GM19324 (cell line): ENCODE results near the gene FAM171A1.
"Not testable (repeated sequence)": the region's sequence is repeated elsewhere in the genome, so short reads cannot be mapped to it uniquely, and the experiment has no call there.

ENCODE experiments used
- ATAC-seq: cut with Tn5 transposase; IDR thresholded peaks from one replicate; pipeline ENCODE4 v1.9.1; 2021; ENCODE audit warnings: mild to moderate bottlenecking, moderate library complexity; ENCODE audit not compliant: unreplicated experiment, low FRiP score

Gene FAM171A1

GRCh38 chr10:15295537-15296325 is 75.4 kb downstream of the FAM171A1 start:
- ATAC-seq, result no peak

GRCh38 chr10:15293862-15294842 is 76.9 kb downstream of the FAM171A1 start:
- ATAC-seq, result no peak

- ATAC-seq, result no peak
Measured at GRCh38 chr10:15290671-15291070, 80.4 kb downstream of the FAM171A1 start.

- ATAC-seq, result no peak
Measured at GRCh38 chr10:15290150-15290549, 80.9 kb downstream of the FAM171A1 start.

GRCh38 chr10:15280974-15281373 is 90.1 kb downstream of the FAM171A1 start:
- ATAC-seq, result no peak

- no peak for ATAC-seq
Measured at GRCh38 chr10:15280462-15280861, 90.6 kb downstream of the FAM171A1 start.

GRCh38 chr10:15279236-15279635 is 91.9 kb downstream of the FAM171A1 start:
- ATAC-seq, result no peak

GRCh38 chr10:15278786-15279185 is 92.3 kb downstream of the FAM171A1 start:
- no peak for ATAC-seq

GRCh38 chr10:15276039-15276438 is 95.0 kb downstream of the FAM171A1 start:
- ATAC-seq, result not testable (repeated sequence)

GRCh38 chr10:15269838-15270237 is 101.3 kb downstream of the FAM171A1 start:
- ATAC-seq, result not testable (repeated sequence)

- ATAC-seq, result no peak
Measured at GRCh38 chr10:15267496-15267895, 103.6 kb downstream of the FAM171A1 start.

GRCh38 chr10:15266117-15266516 is 105.0 kb downstream of the FAM171A1 start:
- ATAC-seq, result no peak

- no peak for ATAC-seq
Measured at GRCh38 chr10:15265558-15265957, 105.5 kb downstream of the FAM171A1 start.

GRCh38 chr10:15265056-15265455 is 106.0 kb downstream of the FAM171A1 start:
- ATAC-seq, result no peak

GRCh38 chr10:15263657-15264323 is 107.3 kb downstream of the FAM171A1 start:
- no peak for ATAC-seq

- peak; percentile 50 for ATAC-seq
Measured at GRCh38 chr10:15262036-15262713, 108.9 kb downstream of the FAM171A1 start.

GRCh38 chr10:15259136-15259535 is 112.0 kb downstream of the FAM171A1 start:
- no peak for ATAC-seq

- ATAC-seq, result no peak
Measured at GRCh38 chr10:15258255-15258654, 112.8 kb downstream of the FAM171A1 start.

GRCh38 chr10:15255961-15256360 is 115.1 kb downstream of the FAM171A1 start:
- no peak for ATAC-seq
